Vagina (tissue), 2 donors: ENCODE data around the gene NAA15.

ENCODE experiments used
- CTCF ChIP-seq, 3 experiments: fragments of 450-650 bp in 2 of 3; fragments of 200-600 bp in 1 of 3; sonication (generic) in 1 of 3; IDR thresholded peaks; one replicate each; pipeline ENCODE4 v1.5.1; 2017 to 2019; ENCODE audit warnings: antibody characterized with exemption in 3 of 3, mild to moderate bottlenecking in 2 of 3, moderate library complexity in 2 of 3
- POLR2A ChIP-seq, 2 donors: fragments of 450-650 bp; IDR thresholded peaks; one replicate each; pipeline ENCODE4 v1.6.1; 2017; ENCODE audit warnings: antibody characterized with exemption in 2 of 2, mild to moderate bottlenecking in 2 of 2, moderate library complexity in 2 of 2
- POLR2AphosphoS5 ChIP-seq, 2 donors: sonication (generic); formaldehyde crosslinking; IDR thresholded peaks; one replicate each; pipeline ENCODE4 v1.9.0; 2017; ENCODE audit warnings: antibody characterized with exemption in 2 of 2, mild to moderate bottlenecking in 2 of 2, low read depth in 1 of 2; ENCODE audit not compliant: insufficient read depth in 1 of 2

GRCh38 chr4:139266208-139266582 lies 35.1 kb upstream of the NAA15 start:
- TF ChIP-seq CTCF (IDR thresholded peaks at IDR 0.05) (no peak), POLR2AphosphoS5 (IDR thresholded peaks at IDR 0.05; ENCODE audit: insufficient read depth in 1 of 2, low read depth in 1 of 2) (no peak), POLR2A (IDR thresholded peaks at IDR 0.05) (no peak)
